PC-3 (cell line): ENCODE data around the gene CCDC71L. TPM values are rescaled to one million over a fixed set of nuclear protein-coding genes. Genes with fewer than 3 reads are reported as not detected.

Source experiments
- ATAC-seq: fragments of 200-7000 bp; cut with Tn5 transposase; 2 replicates; pipeline ENCODE4 v1.9.1; 2020; ENCODE audit warnings: mild to moderate bottlenecking, moderate library complexity
- BruUV-seq: library from RNA; stranded (reverse); fragments of 400-500 nt; replicated peaks from 2 replicates; lab custom pipeline; 2021; lab: Mats Ljungman, UMichigan
- CTCF ChIA-PET: fragments of 300-600 bp; sonication (Branson Sonifier 250); formaldehyde crosslinking; loops from one replicate; lab custom pipeline; 2022; ENCODE audit warnings: antibody characterized with exemption; lab: Charles Lee
- POLR2A ChIA-PET: fragments of 300-600 bp; sonication (Branson Sonifier 250); formaldehyde crosslinking; loops from one replicate; lab custom pipeline; 2022; ENCODE audit warnings: antibody characterized with exemption; ENCODE audit not compliant: unreplicated experiment; lab: Charles Lee
- DNase-seq: peaks from one replicate; pipeline ENCODE4 v3.0.0-alpha.2; 2015
- H2AFZ ChIP-seq: fragments of 300-600 bp; sonication (generic); 2 replicates; pipeline ENCODE4 v1.6.0; 2016; ENCODE audit warnings: antibody characterized with exemption, low read length
- H3F3A ChIP-seq: fragments of 300-600 bp; sonication (generic); one replicate; pipeline ENCODE4 v1.6.0; 2017; ENCODE audit warnings: antibody characterized with exemption, low read length, control low read depth, mild to moderate bottlenecking; ENCODE audit not compliant: unreplicated experiment
- H3K27ac ChIP-seq: fragments of 300-600 bp; sonication (generic); 2 replicates; pipeline ENCODE4 v1.5.1; 2016; ENCODE audit warnings: mild to moderate bottlenecking, low read length
- H3K27me3 ChIP-seq: fragments of 300-600 bp; sonication (generic); 2 replicates; pipeline ENCODE4 v1.6.1; 2016; ENCODE audit warnings: low read length, mixed read lengths
- H3K36me3 ChIP-seq: fragments of 300-600 bp; sonication (generic); 2 replicates; pipeline ENCODE4 v1.6.1; 2016; ENCODE audit warnings: low read depth, mixed run types, low read length, mixed read lengths
- H3K4me1 ChIP-seq: fragments of 300-600 bp; sonication (generic); 2 replicates; pipeline ENCODE4 v1.5.1; 2016; ENCODE audit warnings: low read length; ENCODE audit not compliant: insufficient read depth
- H3K4me2 ChIP-seq: fragments of 300-600 bp; sonication (generic); 2 replicates; pipeline ENCODE4 v1.6.0; 2016; ENCODE audit warnings: low read length
- H3K4me3 ChIP-seq: fragments of 300-600 bp; sonication (generic); 2 replicates; pipeline ENCODE4 v1.5.1; 2016; ENCODE audit warnings: mild to moderate bottlenecking, low read length, mixed read lengths
- H3K79me2 ChIP-seq: fragments of 300-600 bp; sonication (generic); 2 replicates; pipeline ENCODE4 v1.6.1; 2017; ENCODE audit warnings: low read length, mixed read lengths
- H3K9ac ChIP-seq: fragments of 300-600 bp; sonication (generic); 2 replicates; pipeline ENCODE4 v1.6.0; 2016; ENCODE audit warnings: mild to moderate bottlenecking, low read length
- H3K9me2 ChIP-seq: fragments of 300-600 bp; sonication (generic); replicated peaks from 2 replicates; pipeline ENCODE4 v1.6.1; 2016; ENCODE audit warnings: mixed run types, low read length, mixed read lengths
- H3K9me3 ChIP-seq: fragments of 300-600 bp; sonication (generic); 2 replicates; pipeline ENCODE4 v1.6.1; 2016; ENCODE audit warnings: low read length, mixed read lengths
- H4K20me1 ChIP-seq: fragments of 300-600 bp; sonication (generic); 2 replicates; pipeline ENCODE4 v1.6.1; 2016; ENCODE audit warnings: low read length, mixed read lengths
- CTCF ChIP-seq: fragments of 300-600 bp; sonication (generic); conservative IDR thresholded peaks from 2 replicates; pipeline ENCODE4 v1.5.1; 2017; ENCODE audit warnings: antibody characterized with exemption, low read depth, mild to moderate bottlenecking, low read length
- EZH2 ChIP-seq: fragments of 300-600 bp; sonication (generic); IDR thresholded peaks from one replicate; pipeline ENCODE4 v1.6.1; 2017; ENCODE audit warnings: antibody characterized with exemption, mild to moderate bottlenecking, low read length; ENCODE audit not compliant: unreplicated experiment
- EZH2phosphoT487 ChIP-seq: fragments of 300-600 bp; sonication (generic); IDR thresholded peaks from 2 replicates; pipeline ENCODE4 v1.6.1; 2018; ENCODE audit warnings: mild to moderate bottlenecking, antibody characterized with exemption, low read length, borderline replicate concordance
- intact Hi-C: fragments of 100-400 bp; cut with micrococcal nuclease; formaldehyde crosslinking; loops from 2 replicates; pipeline ENCODE4 v1.9.0; 2023
- total RNA-seq: library from RNA; depleted of rRNA; stranded (reverse); fragments of >200 nt; gene quantifications from 2 replicates; pipeline ENCODE4 v1.2.3, GENCODE V29; 2014

Gene CCDC71L
- total RNA-seq, 1 experiment from 2014 or later = 28.6 TPM

- H3K9ac ChIP-seq = no peak overlapping the region
- no peak overlapping the region for H3K4me3 ChIP-seq
- DNase-seq (no peak), ATAC-seq (no peak)
- no peaks in the 10 kb centered on the region for H3K9me2 ChIP-seq
- POLR2A ChIA-PET = no interaction called here
- H3K9me3 ChIP-seq = no peaks in the 10 kb centered on the region
- intact Hi-C loops = no loop called here
- no peaks in the 10 kb centered on the region for H3K36me3 ChIP-seq
- TF ChIP-seq EZH2 (no peak), EZH2phosphoT487 (no peak), CTCF (no peak)
- H3K27ac ChIP-seq = no peak overlapping the region
- no TSS peak for BruUV-seq
- CTCF ChIA-PET = no interaction called here
- no peaks in the 10 kb centered on the region for H3K79me2 ChIP-seq
- no peaks in the 10 kb centered on the region for H3K4me1 ChIP-seq
- no peak overlapping the region for H3K4me2 ChIP-seq
- peaks cover 16% of the 10 kb centered on the region for H3K27me3 ChIP-seq
- H4K20me1 ChIP-seq = no peaks in the 10 kb centered on the region
- no peaks in the 10 kb centered on the region for H3F3A ChIP-seq
- no peak overlapping the region for H2AFZ ChIP-seq
Observed at GRCh38 chr7:106634958-106635357, 26.0 kb downstream of the CCDC71L start.

DNA sequence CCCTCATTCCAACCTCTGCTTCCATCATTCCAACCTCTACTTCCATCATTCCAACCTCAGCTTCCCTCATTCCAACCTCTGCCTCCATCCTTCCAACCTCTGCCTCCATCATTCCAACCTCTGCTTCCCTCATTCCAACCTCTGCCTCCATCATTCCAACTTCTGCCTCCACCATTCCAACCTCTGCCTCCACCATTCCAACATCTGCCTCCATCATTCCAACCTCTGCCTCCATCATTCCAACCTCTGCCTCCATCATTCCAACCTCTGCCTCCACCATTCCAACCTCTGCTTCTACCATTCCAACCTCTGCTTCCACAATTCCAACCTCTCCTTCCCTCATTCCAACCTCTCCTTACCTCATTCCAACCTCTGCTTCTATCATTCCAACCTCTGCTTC, 30.3 kb downstream of the CCDC71L start:
- no peaks in the 10 kb centered on the region for H3K9me2 ChIP-seq
- H3K36me3 ChIP-seq = no peaks in the 10 kb centered on the region
- H3K27me3 ChIP-seq = peaks cover 16% of the 10 kb centered on the region
- no peak overlapping the region for H3K4me3 ChIP-seq
- no peak overlapping the region for H3K4me2 ChIP-seq
- H4K20me1 ChIP-seq = no peaks in the 10 kb centered on the region
- POLR2A ChIA-PET = no interaction called here
- BruUV-seq = no TSS peak
- peaks cover 20% of the 10 kb centered on the region for H3K4me1 ChIP-seq
- TF ChIP-seq EZH2 (no peak), EZH2phosphoT487 (no peak), CTCF (no peak)
- no peak for DNase-seq
- no peaks in the 10 kb centered on the region for H3K79me2 ChIP-seq
- no peaks in the 10 kb centered on the region for H3K9me3 ChIP-seq
- intact Hi-C loops = no loop called here
- H3F3A ChIP-seq = peaks cover 5% of the 10 kb centered on the region
- no peak overlapping the region for H2AFZ ChIP-seq
- no peak overlapping the region for H3K27ac ChIP-seq
- ATAC-seq = no peak
- H3K9ac ChIP-seq = no peak overlapping the region
- CTCF ChIA-PET = no interaction called here

- no peak overlapping the region for H3K4me2 ChIP-seq
- no peak overlapping the region for H3K9ac ChIP-seq
- no peak overlapping the region for H3K27ac ChIP-seq
- H3K79me2 ChIP-seq = no peaks in the 10 kb centered on the region
- peaks cover 31% of the 10 kb centered on the region for H3K4me1 ChIP-seq
- no peaks in the 10 kb centered on the region for H3K9me2 ChIP-seq
- no peaks in the 10 kb centered on the region for H3K36me3 ChIP-seq
- peaks cover 16% of the 10 kb centered on the region for H3K27me3 ChIP-seq
- no TSS peak for BruUV-seq
- POLR2A ChIA-PET = no interaction called here
- peaks cover 5% of the 10 kb centered on the region for H3F3A ChIP-seq
- H3K9me3 ChIP-seq = no peaks in the 10 kb centered on the region
- TF ChIP-seq EZH2phosphoT487 (no peak), EZH2 (no peak), CTCF (no peak)
- no peak overlapping the region for H2AFZ ChIP-seq
- H4K20me1 ChIP-seq = no peaks in the 10 kb centered on the region
- CTCF ChIA-PET = interaction anchor here (1.0 kb wide), 1 partner anchor 108 kb away, joined by 6 read pairs; no protein-coding TSS in a partner anchor
- DNase-seq (no peak), ATAC-seq (no peak)
- no peak overlapping the region for H3K4me3 ChIP-seq
- intact Hi-C loops = loop anchor here (10.0 kb wide), 1 partner anchor 455 kb away; no protein-coding TSS in a partner anchor
Observed at GRCh38 chr7:106629516-106629915, 31.4 kb downstream of the CCDC71L start.
